M059J (cell line): ENCODE measurements around the gene PRSS3. TPM values are rescaled to one million over a fixed set of nuclear protein-coding genes. Genes with fewer than 3 reads are reported as not detected.
A peak's percentile ranks its signal among the peaks of the same experiment; 100 is the strongest.
"Not testable (repeated sequence)": the region's sequence is repeated elsewhere in the genome, so short reads cannot be mapped to it uniquely, and the experiment has no call there.

ENCODE experiments used
- DNase-seq: peaks from one replicate; pipeline ENCODE4 v3.0.0-alpha.2; 2012; ENCODE audit warnings: low read depth
- total RNA-seq: library from RNA; depleted of rRNA; stranded (reverse); fragments of >200 nt; shearing (Covaris generic); gene quantifications from 2 replicates; pipeline ENCODE4 v1.2.3, GENCODE V29; 2014; rRNA removed

Gene PRSS3
- total RNA-seq, 1 experiment from 2014 or later: 0.74 TPM

GRCh38 chr9:33817327-33818166, 22.2 kb downstream of the PRSS3 start:
- DNase-seq: peak; percentile 79

GRCh38 chr9:33818167-33818846, 22.9 kb downstream of the PRSS3 start:
- peak; percentile 52 for DNase-seq

DNA sequence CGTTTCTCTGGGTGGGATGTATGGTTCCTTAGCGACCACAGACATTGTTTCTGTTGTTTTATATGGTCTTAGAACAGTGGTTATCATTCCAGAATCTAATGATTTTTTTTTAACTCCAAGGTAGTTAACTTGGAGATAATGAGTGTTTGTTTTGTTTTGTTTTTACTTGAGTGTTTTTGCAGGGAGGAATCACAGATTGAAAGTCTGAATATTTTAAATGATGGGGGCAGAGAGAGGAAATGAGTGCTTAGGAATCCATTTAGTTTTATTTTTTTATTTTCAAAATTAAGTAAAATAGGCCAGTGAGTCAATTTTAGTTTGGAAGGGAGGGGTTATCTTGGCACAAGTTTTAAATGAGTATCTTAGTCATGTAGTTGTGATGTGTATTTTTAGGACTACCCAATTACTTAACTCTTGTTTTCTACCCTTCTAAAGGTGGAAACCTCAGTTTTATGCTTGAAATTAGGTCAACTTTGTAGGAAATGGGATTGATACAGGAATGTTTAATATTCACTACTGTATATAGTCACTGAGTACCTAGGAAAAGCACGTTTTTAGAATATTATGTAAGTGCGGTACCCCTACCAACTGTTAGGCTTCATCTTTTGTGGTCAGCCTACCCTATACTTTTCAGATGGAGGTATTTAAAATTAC, 23.6 kb downstream of the PRSS3 start:
- peak; percentile 60 for DNase-seq

DNA sequence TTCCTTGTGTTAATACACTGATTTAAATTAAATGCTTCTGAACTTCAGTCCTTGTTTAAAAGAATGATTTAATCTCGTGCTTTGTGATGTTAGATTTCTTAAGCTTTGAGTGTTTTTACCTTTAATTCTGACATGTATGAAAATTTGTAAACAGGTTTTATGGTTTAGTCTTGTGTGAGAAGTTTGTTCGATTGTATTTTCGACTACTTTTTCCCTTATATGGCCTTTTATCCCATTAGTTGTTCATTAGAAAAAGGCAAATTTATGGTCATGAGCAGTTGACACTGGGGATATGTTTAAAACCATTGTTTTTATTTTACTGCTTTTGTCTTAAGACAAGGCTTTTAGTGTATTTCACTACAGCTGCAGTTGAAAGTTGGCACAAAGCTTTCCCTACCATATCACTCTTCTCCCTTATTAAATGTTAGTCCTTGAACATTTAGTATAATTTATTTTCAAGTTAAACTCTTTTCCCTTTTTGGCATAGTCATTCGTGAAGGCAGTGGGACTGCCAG, 24.9 kb downstream of the PRSS3 start:
- DNase-seq: no peak

GRCh38 chr9:33823801-33824200, 28.4 kb downstream of the PRSS3 start:
- no peak for DNase-seq

GRCh38 chr9:33827285-33827684, 31.9 kb downstream of the PRSS3 start:
- DNase-seq: not testable (repeated sequence)

DNA sequence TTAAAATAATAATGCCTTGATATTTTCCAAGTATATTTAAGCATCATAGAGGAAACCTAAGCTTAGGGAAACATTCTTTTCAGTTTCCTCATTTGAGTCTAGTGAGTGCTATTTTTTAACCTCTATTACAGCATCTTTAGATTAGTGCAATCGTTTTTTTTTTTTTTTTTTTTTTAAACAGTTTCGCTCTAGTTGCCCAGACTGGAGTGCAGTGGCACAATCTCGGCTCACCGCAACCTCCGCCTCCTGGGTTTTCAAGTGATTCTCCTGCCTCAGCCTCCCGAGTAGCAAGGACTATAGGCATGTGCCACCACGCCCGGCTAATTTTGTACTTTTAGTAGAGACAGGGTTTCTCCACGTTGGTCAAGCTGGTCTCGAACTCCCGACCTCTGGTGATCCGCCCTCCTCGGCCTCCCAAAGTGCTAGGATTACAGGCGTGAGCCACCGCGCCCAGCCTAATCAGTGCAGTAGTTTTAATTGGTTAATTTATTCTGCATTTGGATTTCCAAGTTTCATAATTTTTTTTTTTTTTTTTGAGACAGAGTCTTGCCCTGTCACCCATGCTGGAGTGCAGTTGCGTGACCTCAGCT, 34.4 kb downstream of the PRSS3 start:
- not testable (repeated sequence) for DNase-seq

GRCh38 chr9:33835625-33836260, 40.4 kb downstream of the PRSS3 start:
- no peak for DNase-seq

GRCh38 chr9:33836261-33836660, 40.9 kb downstream of the PRSS3 start:
- DNase-seq: peak; percentile 75

DNA sequence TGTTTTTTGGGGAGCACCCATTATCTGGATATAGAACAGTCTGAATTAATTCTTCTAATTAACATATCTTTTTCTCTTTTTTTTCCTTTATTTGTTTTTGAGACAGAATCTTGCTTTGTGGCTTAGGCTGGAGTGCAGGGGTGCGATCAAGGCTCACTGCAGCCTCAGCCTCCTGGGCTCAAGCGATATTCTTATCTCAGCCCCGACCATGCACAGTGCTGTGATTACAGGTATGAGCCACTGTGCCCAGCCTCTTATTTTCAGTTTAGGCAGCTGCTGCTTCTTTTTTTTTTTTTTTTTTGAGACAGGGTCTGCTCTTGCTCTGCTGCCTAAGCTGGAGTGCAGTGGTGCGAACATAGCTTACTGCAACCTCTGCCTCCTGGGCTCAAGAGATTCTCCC, 41.8 kb downstream of the PRSS3 start:
- no peak for DNase-seq

GRCh38 chr9:33840381-33840780, 45.0 kb downstream of the PRSS3 start:
- no peak for DNase-seq

DNA sequence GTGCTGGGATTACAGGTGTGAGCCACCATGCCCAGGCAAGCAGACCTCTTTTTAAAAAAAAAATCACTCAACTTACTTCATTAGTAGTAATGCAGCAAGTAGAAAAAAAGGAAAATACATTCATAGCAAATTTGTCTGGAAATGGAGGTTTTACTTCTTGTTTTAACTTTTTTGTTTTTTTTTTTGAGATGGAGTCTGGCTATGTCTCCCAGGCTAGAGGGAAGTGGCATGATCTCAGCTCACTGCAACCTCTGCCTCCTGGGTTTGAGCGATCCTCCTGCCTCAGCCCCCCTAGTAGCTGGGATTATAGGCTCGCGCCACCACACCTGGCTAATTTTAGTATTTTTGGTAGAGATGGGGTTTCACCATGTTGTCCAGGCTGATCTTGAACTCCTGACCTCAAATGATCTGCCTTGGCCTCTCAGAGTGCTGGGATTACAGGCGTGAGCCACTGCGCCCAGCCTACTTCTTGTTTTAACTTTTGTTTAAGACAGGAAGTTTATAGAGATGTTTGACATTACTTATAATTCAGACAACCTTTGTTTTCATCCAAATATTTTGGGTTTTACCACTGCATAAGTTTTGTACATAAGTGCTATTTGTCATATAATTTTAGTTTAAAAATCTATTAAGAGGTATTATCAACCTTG, 48.1 kb downstream of the PRSS3 start:
- no peak for DNase-seq

- no peak for DNase-seq
These were observed 50.9 kb downstream of the PRSS3 start for GRCh38 chr9:33846231-33846630.

DNA sequence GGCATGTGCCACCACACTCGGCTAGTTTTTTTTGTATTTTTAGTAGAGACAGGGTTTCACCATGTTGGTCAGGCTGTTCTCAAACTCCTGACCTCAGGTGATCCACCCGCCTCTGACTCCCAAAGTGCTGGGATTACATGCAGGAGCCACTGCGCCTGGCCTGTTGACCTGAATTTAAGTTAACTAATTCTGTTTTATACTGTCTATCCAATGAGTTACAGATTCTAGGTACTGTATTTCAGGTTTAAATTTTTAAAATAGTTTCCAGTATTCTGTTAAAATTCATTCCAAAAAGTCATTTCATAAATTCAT, 52.5 kb downstream of the PRSS3 start:
- DNase-seq: not testable (repeated sequence)

Other genes with a start within 250 kb of the PRSS3 start
- 21.4 and 31.9 TPM in 2 replicates for gene UBE2R2, start 21.6 kb downstream of the PRSS3 start, total RNA-seq